Right lobe of liver (tissue), 6 donors: ENCODE measurements around the gene PPTC7. TPM values are rescaled to one million over a fixed set of nuclear protein-coding genes. Genes with fewer than 3 reads are reported as not detected.
A peak's percentile ranks its signal among the peaks of the same experiment; 100 is the strongest.
"Not testable (repeated sequence)": the region's sequence is repeated elsewhere in the genome, so short reads cannot be mapped to it uniquely, and the experiment has no call there.

Experiments
- ATAC-seq, 4 donors: fragments of 200-7000 bp; cut with Tn5 transposase; one replicate each; pipeline ENCODE4 v1.9.1; 2020; ENCODE audit warnings: mild to moderate bottlenecking in 4 of 4, moderate library complexity in 4 of 4
- DNase-seq, 3 donors: peaks; one replicate each; pipeline ENCODE4 v3.0.0-alpha.2; 2020
- H3K27ac ChIP-seq, 3 donors: fragments of 200-600 bp; one replicate each; pipeline ENCODE4 v1.8.0; 2022
- H3K27me3 ChIP-seq, 2 donors: fragments of 200-600 bp; one replicate each; pipeline ENCODE4 v1.8.0; 2022
- H3K36me3 ChIP-seq, 4 donors: fragments of 200-600 bp; sonication (generic) in 1 of 4; one replicate each; pipeline versions ENCODE4 v1.5.1 to v1.8.0; 2017 to 2022; ENCODE audit warnings: control low read depth in 1 of 4
- H3K4me1 ChIP-seq, 4 donors: fragments of 200-600 bp; sonication (generic) in 1 of 4; one replicate each; pipeline versions ENCODE4 v1.5.1 to v1.8.0; 2017 to 2022; ENCODE audit warnings: control low read depth in 1 of 4
- H3K4me3 ChIP-seq, 3 donors: fragments of 200-600 bp; one replicate each; pipeline ENCODE4 v1.8.0; 2022
- H3K9me3 ChIP-seq, 4 donors: fragments of 200-600 bp; sonication (generic) in 1 of 4; one replicate each; pipeline versions ENCODE4 v1.5.1 to v1.8.0; 2017 to 2022; ENCODE audit warnings: control low read depth in 1 of 4
- POLR2A ChIP-seq: fragments of 450-650 bp; IDR thresholded peaks from one replicate; pipeline ENCODE4 v1.6.1; 2017; ENCODE audit warnings: antibody characterized with exemption, mild to moderate bottlenecking
- WGBS: methylation state at CpG from one replicate; pipeline ENCODE4 v1.1.6; 2018; ENCODE audit warnings: low coverage, low lambda C conversion rate; ENCODE audit not compliant: insufficient coverage; ENCODE audit errors: missing lambda C conversion rate; 5-methylcytosine and 5-hydroxymethylcytosine counted together
- intact Hi-C, 2 donors: fragments of 100-400 bp; cut with DNase I; formaldehyde crosslinking; loops; one replicate each; pipeline versions ENCODE4 v1.11.2 to v1.14.1; 2022
- total RNA-seq, 6 experiments: library from RNA; depleted of rRNA in 2 of 6; stranded (reverse); fragments of >200 nt in 2 of 6; fragmentation: NEBNext Ultra II Directional in 3 of 6; extraction: Animal tissue kit (Norgen Biotek cat#: 25700) in 3 of 6; gene quantifications; one replicate each; pipeline versions ENCODE4 v1.1.0 to v1.2.4, GENCODE V29; 2016 to 2023
- TF ChIP-seq, protein P1 (sequence below), 4 donors: fragments of 200-600 bp in 3 of 4; fragments of 450-650 bp in 1 of 4; IDR thresholded peaks; one replicate each; pipeline versions ENCODE4 v1.5.1 to v1.8.0; 2016 to 2022; ENCODE audit warnings: antibody characterized with exemption in 4 of 4, mild to moderate bottlenecking in 2 of 4
- donor health status: DM: no; HTN: yes; CAD: no.
- donor health status: DM: no; HTN: no; CAD: no.
- donor health status: DM: no; HTN: no; CAD: no.
- donor health status: DM: no; HTN: yes; CAD: no.
- donor health status: DM: no; HTN: yes; CAD: no.

Gene PPTC7
- total RNA-seq, 6 experiments from 2014 or later, result 6.3 to 15.0 (median 11.5) TPM

DNA sequence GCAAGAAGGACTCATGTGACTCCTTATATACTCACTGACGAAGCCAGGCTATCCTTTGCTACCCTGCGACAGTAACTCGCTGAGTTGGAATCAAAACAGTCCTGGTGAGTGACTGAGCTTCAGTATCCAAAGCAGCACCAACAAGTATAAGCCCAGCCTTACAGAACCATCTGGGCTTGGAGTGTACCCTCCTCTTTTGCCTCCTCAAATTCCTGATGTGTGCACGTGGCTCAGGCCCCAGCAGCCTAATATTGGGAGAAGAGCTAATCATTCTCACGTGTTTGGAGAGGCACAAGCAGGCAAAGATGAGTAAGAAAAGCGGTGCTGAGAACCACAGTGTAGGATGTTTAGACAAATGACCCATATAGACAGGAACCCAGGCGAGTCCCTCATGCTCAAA, 34.4 kb downstream of the PPTC7 start:
- no peak for TF ChIP-seq POLR2A
- TF ChIP-seq, protein P1, sequence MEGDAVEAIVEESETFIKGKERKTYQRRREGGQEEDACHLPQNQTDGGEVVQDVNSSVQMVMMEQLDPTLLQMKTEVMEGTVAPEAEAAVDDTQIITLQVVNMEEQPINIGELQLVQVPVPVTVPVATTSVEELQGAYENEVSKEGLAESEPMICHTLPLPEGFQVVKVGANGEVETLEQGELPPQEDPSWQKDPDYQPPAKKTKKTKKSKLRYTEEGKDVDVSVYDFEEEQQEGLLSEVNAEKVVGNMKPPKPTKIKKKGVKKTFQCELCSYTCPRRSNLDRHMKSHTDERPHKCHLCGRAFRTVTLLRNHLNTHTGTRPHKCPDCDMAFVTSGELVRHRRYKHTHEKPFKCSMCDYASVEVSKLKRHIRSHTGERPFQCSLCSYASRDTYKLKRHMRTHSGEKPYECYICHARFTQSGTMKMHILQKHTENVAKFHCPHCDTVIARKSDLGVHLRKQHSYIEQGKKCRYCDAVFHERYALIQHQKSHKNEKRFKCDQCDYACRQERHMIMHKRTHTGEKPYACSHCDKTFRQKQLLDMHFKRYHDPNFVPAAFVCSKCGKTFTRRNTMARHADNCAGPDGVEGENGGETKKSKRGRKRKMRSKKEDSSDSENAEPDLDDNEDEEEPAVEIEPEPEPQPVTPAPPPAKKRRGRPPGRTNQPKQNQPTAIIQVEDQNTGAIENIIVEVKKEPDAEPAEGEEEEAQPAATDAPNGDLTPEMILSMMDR (IDR thresholded peaks at IDR 0.05), result no peak
- peaks cover 0 to 48% (median 22%) of the 10 kb centered on the region in 4 donors for H3K4me1 ChIP-seq
- no peaks in the 10 kb centered on the region for H3K27me3 ChIP-seq
- 67% methylated on average over 7 of the region's 7 CpGs for WGBS
- peaks cover 0 to 3% (median 0%) of the 10 kb centered on the region in 4 donors for H3K36me3 ChIP-seq
- intact Hi-C loops, result no loop called here
- H3K9me3 ChIP-seq, result no peaks in the 10 kb centered on the region
- ATAC-seq (no peak), DNase-seq (no peak)
- peak overlapping the region in 1 of 3 donors; percentile 80 for H3K27ac ChIP-seq
- H3K4me3 ChIP-seq, result no peak overlapping the region

DNA sequence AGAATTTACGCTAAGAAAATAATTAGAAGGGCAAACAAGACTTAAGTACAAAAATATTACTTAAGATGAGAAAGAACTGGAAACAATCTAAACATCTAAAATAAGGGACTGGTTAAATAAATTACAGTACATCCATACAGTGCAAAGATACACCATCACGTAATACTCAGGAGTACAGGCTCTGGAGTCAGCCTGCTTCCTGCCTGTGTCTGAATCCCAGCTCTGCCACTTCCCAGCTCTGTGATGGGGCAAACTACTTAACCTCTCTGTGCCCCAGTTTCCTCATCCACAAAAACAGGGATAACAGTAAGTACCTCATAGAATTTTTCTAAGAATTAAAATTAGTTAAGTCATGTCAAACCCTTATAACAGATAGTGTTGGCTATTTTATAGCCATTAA, 36.0 kb downstream of the PPTC7 start:
- no peaks in the 10 kb centered on the region for H3K27me3 ChIP-seq
- H3K9me3 ChIP-seq, result no peaks in the 10 kb centered on the region
- no peak overlapping the region for H3K4me3 ChIP-seq
- intact Hi-C loops, result no loop called here
- H3K4me1 ChIP-seq, result peaks cover 0 to 54% (median 27%) of the 10 kb centered on the region in 4 donors
- ATAC-seq (no peak), DNase-seq (no peak)
- H3K36me3 ChIP-seq, result peaks cover 0 to 3% (median 0%) of the 10 kb centered on the region in 4 donors
- no peak for TF ChIP-seq POLR2A
- TF ChIP-seq, protein P1 (IDR thresholded peaks at IDR 0.05), result no peak
- H3K27ac ChIP-seq, result no peak overlapping the region
- WGBS, result 95% methylated on average over 2 of the region's 2 CpGs

DNA sequence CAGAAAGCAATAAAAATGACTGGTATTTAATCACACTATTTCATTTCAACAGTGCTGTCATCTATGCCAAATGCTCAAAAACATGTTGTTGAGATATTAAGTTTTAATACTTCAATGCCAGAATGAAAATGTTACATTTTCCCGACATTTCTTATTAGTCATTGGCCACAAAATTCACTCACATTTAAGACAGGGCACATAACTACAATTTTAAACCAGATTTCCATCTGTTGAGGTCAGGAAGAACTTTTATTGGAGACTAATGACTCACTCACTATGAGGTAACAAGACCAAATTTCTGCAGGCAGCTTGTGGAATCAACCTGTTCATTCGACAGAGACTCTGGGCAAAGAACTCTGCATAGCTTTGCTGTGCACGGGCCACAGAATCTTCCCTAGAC, 36.8 kb downstream of the PPTC7 start:
- no peak for DNase-seq
- peaks cover 0 to 47% (median 24%) of the 10 kb centered on the region in 4 donors for H3K4me1 ChIP-seq
- intact Hi-C loops, result no loop called here
- no peak for TF ChIP-seq POLR2A
- TF ChIP-seq, protein P1 (IDR thresholded peaks at IDR 0.05), result no peak
- no peak overlapping the region for H3K4me3 ChIP-seq
- H3K9me3 ChIP-seq, result no peaks in the 10 kb centered on the region
- no peaks in the 10 kb centered on the region for H3K27me3 ChIP-seq
- 47% methylated on average over 3 of the region's 3 CpGs for WGBS
- H3K36me3 ChIP-seq, result peaks cover 0 to 3% (median 0%) of the 10 kb centered on the region in 4 donors
- no peak overlapping the region for H3K27ac ChIP-seq
- peak in 1 of 4 donors; percentile 28 for ATAC-seq

DNA sequence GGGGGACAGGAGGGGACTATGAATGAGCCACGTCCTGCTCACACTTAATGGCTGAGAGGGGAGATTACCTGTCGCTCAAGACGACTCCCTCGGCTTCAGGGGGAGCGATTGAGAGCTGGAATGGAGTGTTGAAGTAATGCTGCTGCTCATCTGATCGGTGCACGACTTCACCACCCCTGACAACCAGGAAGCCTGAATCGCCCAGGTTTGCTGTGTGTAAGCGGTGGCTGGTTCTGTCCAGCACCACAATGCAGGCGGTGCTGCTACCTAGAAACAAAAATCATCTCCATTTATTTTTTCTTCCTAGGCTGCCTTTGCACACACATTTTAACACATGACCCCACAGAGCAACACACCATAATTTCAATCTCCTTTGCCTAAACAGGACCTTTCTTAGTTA, 37.3 kb downstream of the PPTC7 start:
- Histone ChIP-seq H3K36me3 (peaks cover 0 to 3% (median 0%) of the 10 kb centered on the region in 4 donors), H3K27me3 (no peaks in the 10 kb centered on the region), H3K9me3 (no peaks in the 10 kb centered on the region), H3K4me1 (peaks cover 0 to 43% (median 23%) of the 10 kb centered on the region in 4 donors), H3K27ac (no peak overlapping the region), H3K4me3 (no peak overlapping the region)
- DNase-seq, result no peak
- intact Hi-C loops, result no loop called here
- TF ChIP-seq, protein P1 (IDR thresholded peaks at IDR 0.05), result no peak
- no peak for TF ChIP-seq POLR2A
- WGBS, result 87% methylated on average over 3 of the region's 10 CpGs
- ATAC-seq, result no peak

DNA sequence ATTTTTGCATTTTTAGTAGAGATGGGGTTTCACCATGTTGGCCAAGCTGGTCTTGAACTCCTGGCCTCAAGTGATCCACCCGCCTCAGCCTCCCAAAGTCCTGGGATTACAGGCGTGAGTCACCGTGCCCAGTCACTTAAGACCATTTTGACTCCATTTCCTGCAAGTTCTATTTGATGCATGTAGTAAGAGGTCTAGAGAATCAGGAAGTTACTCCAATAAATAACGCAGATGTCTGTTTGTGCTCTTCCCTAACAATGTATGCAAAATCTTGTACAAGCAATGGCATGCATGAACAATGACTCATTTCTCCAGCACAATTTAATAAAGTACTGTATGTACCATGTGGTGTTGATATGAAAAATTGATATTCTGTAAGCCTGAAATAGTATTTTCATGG, 37.9 kb downstream of the PPTC7 start:
- peaks cover 0 to 38% (median 20%) of the 10 kb centered on the region in 4 donors for H3K4me1 ChIP-seq
- ATAC-seq, H3K27me3 ChIP-seq, H3K4me3 ChIP-seq, H3K36me3 ChIP-seq, intact Hi-C loops, H3K9me3 ChIP-seq, DNase-seq: not testable (repeated sequence)
- WGBS, result 85% methylated on average over 4 of the region's 4 CpGs
- peak overlapping the region in 1 of 3 donors; percentile 91 for H3K27ac ChIP-seq
